ENCODE data around the gene TEPSIN.

GRCh38 chr17:81265576-81265975, 26.7 kb upstream of the TEPSIN start:
- TF ChIP-seq CTCF (conservative IDR thresholded peaks at IDR 0.05 in 1 of 2, IDR thresholded peaks at IDR 0.05 in 1 of 2; ENCODE audit: low read depth in 1 of 2, low read length in 2 of 2) (no peak), EZH2 (IDR thresholded peaks at IDR 0.05; ENCODE audit: low read length, missing control alignments) (no peak)

All from fibroblast of lung (primary cell).